ENCODE measurements around the gene DYSF.

DYSF gene

DNA sequence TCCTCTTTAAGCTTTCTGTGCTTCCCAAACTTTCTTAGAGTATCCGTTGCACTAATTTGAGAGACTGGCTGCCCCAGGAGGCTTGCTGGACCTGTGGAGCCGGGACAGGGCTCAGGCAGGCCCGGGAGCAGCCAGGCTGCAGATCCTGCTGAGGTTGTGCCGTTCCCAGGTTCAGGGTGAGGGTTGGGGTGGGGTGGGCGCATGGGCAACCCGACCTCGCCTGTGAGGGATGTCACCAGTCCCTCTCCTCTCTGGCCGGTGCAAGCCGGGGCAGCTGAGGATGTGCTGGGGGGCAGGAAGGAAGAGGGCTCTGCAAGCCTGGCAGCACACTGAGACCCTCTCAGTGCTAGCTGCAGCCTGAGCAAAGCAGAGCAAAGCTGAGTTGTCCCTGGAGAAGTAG is 57.6 kb downstream of the DYSF start:
- H3K4me3 ChIP-seq (ENCODE audit: low read length), result no peak overlapping the region
- H3K27ac ChIP-seq (ENCODE audit: low read depth, low read length), result no peak overlapping the region
- no peaks in the 10 kb centered on the region; the same call in 1 of the 2 replicates for H4K20me1 ChIP-seq (ENCODE audit: control insufficient read depth, insufficient read depth, low read depth, low read length)
- no peaks in the 10 kb centered on the region for H3K4me1 ChIP-seq (ENCODE audit: control insufficient read depth, low read length)
- no peaks in the 10 kb centered on the region for H3K9me3 ChIP-seq (ENCODE audit: control insufficient read depth, insufficient read depth, low read length)
- no peaks in the 10 kb centered on the region for H3K36me3 ChIP-seq (ENCODE audit: control insufficient read depth, low read length)
- H3K27me3 ChIP-seq (ENCODE audit: control insufficient read depth, low read length), result peaks cover 11% of the 10 kb centered on the region
- H3K9me2 ChIP-seq (replicated peaks; ENCODE audit: control insufficient read depth, low read length), result no peaks in the 10 kb centered on the region
- TF ChIP-seq CTCF (IDR thresholded peaks at IDR 0.05; ENCODE audit: low read depth, low read length, poor library complexity, severe bottlenecking) (no peak), EZH2phosphoT487 (IDR thresholded peaks at IDR 0.05; ENCODE audit: borderline replicate concordance, low read length) (no peak)
- no peaks in the 10 kb centered on the region for H3F3A ChIP-seq (ENCODE audit: control insufficient read depth, insufficient read depth)
- H3K79me2 ChIP-seq (ENCODE audit: control insufficient read depth, low read length), result no peaks in the 10 kb centered on the region
- no peak overlapping the region for H3K4me2 ChIP-seq (ENCODE audit: low read length)

DNA sequence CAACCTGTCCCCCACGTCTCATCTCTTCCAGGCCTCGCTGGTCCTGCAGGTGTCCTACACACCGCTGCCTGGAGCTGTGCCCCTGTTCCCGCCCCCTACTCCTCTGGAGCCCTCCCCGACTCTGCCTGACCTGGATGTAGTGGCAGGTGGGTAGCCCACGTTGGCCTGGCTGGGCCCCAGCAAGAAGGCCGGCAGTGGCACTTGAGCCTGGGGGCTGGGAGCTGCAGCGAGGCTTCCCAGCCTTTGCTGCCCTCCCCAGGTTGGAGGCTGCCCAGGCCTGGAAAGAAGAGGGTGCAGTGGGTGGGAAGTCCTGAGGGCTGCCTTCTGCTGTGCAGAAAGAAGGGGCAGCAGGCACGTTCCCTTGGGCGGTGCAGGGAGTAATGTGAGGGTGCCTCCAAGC is 58.4 kb downstream of the DYSF start:
- Histone ChIP-seq H3F3A (ENCODE audit: control insufficient read depth, insufficient read depth) (no peaks in the 10 kb centered on the region), H4K20me1 (ENCODE audit: control insufficient read depth, insufficient read depth, low read depth, low read length) (no peaks in the 10 kb centered on the region; the same call in 1 of the 2 replicates), H3K27me3 (ENCODE audit: control insufficient read depth, low read length) (peaks cover 11% of the 10 kb centered on the region), H3K4me1 (ENCODE audit: control insufficient read depth, low read length) (no peaks in the 10 kb centered on the region), H3K27ac (ENCODE audit: low read depth, low read length) (no peak overlapping the region), H3K79me2 (ENCODE audit: control insufficient read depth, low read length) (no peaks in the 10 kb centered on the region), H3K9me3 (ENCODE audit: control insufficient read depth, insufficient read depth, low read length) (no peaks in the 10 kb centered on the region), H3K4me2 (ENCODE audit: low read length) (no peak overlapping the region), H3K36me3 (ENCODE audit: control insufficient read depth, low read length) (no peaks in the 10 kb centered on the region), H3K4me3 (ENCODE audit: low read length) (no peak overlapping the region), H3K9me2 (replicated peaks; ENCODE audit: control insufficient read depth, low read length) (no peaks in the 10 kb centered on the region)
- TF ChIP-seq EZH2phosphoT487 (IDR thresholded peaks at IDR 0.05; ENCODE audit: borderline replicate concordance, low read length) (no peak), CTCF (IDR thresholded peaks at IDR 0.05; ENCODE audit: low read depth, low read length, poor library complexity, severe bottlenecking) (no peak)

DNA sequence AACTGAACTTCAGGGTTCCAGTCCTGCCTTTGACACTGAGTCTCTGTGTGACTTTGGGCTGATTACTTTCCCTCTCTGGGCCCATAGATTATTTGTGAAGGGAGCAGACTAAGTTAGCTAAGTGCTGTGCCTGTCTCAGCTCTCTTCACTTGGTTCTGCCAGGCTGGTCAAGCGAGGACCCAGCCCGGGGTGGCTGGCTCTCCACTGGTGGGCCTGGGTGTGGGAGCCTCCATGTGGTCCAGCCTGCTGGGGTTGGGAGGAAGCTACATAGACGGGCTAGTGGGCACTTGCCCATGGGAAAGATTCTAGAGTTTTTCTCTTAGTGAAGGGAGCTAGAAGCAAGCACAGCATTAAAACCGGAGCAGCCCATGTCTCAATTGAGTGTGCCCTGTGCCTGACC is 59.0 kb downstream of the DYSF start:
- peaks cover 13% of the 10 kb centered on the region for H3K27me3 ChIP-seq (ENCODE audit: control insufficient read depth, low read length)
- H3K4me2 ChIP-seq (ENCODE audit: low read length), result no peak overlapping the region
- no peak overlapping the region for H3K4me3 ChIP-seq (ENCODE audit: low read length)
- H4K20me1 ChIP-seq (ENCODE audit: control insufficient read depth, insufficient read depth, low read depth, low read length), result no peaks in the 10 kb centered on the region; the same call in 1 of the 2 replicates
- no peaks in the 10 kb centered on the region for H3F3A ChIP-seq (ENCODE audit: control insufficient read depth, insufficient read depth)
- no peaks in the 10 kb centered on the region for H3K9me2 ChIP-seq (replicated peaks; ENCODE audit: control insufficient read depth, low read length)
- H3K9me3 ChIP-seq (ENCODE audit: control insufficient read depth, insufficient read depth, low read length), result no peaks in the 10 kb centered on the region
- H3K27ac ChIP-seq (ENCODE audit: low read depth, low read length), result no peak overlapping the region
- no peaks in the 10 kb centered on the region for H3K79me2 ChIP-seq (ENCODE audit: control insufficient read depth, low read length)
- no peaks in the 10 kb centered on the region for H3K36me3 ChIP-seq (ENCODE audit: control insufficient read depth, low read length)
- no peak for TF ChIP-seq CTCF (IDR thresholded peaks at IDR 0.05; ENCODE audit: low read depth, low read length, poor library complexity, severe bottlenecking)
- TF ChIP-seq EZH2phosphoT487 (IDR thresholded peaks at IDR 0.05; ENCODE audit: borderline replicate concordance, low read length), result no peak
- no peaks in the 10 kb centered on the region for H3K4me1 ChIP-seq (ENCODE audit: control insufficient read depth, low read length)
